ENCODE results near the gene BCL2L13.
"Not testable (repeated sequence)": the region's sequence is repeated elsewhere in the genome, so short reads cannot be mapped to it uniquely, and the experiment has no call there.

The BCL2L13 gene

GRCh38 chr22:17694752-17695151 is 56.2 kb downstream of the BCL2L13 start:
- no peak for DNase-seq

- DNase-seq: no peak
Observed at GRCh38 chr22:17695986-17696385, 57.4 kb downstream of the BCL2L13 start.

- not testable (repeated sequence) for DNase-seq
Observed at GRCh38 chr22:17697196-17697595, 58.6 kb downstream of the BCL2L13 start.

- DNase-seq: not testable (repeated sequence)
Observed at GRCh38 chr22:17698276-17698675, 59.7 kb downstream of the BCL2L13 start.

- DNase-seq: no peak
Observed at GRCh38 chr22:17698948-17699347, 60.4 kb downstream of the BCL2L13 start.

GRCh38 chr22:17699696-17700340 is 61.3 kb downstream of the BCL2L13 start:
- DNase-seq: no peak

- DNase-seq: no peak
Observed at GRCh38 chr22:17700778-17701177, 62.2 kb downstream of the BCL2L13 start.

GRCh38 chr22:17703811-17704210 is 65.3 kb downstream of the BCL2L13 start:
- no peak for DNase-seq

GRCh38 chr22:17705546-17705945 is 67.0 kb downstream of the BCL2L13 start:
- DNase-seq: no peak

GRCh38 chr22:17705951-17706900 is 67.7 kb downstream of the BCL2L13 start:
- no peak for DNase-seq

GRCh38 chr22:17706947-17707346 is 68.4 kb downstream of the BCL2L13 start:
- no peak for DNase-seq

GRCh38 chr22:17707526-17707925 is 69.0 kb downstream of the BCL2L13 start:
- DNase-seq: no peak

GRCh38 chr22:17710023-17710422 is 71.5 kb downstream of the BCL2L13 start:
- no peak for DNase-seq

GRCh38 chr22:17712441-17712840 is 73.9 kb downstream of the BCL2L13 start:
- DNase-seq: no peak

- no peak for DNase-seq
Observed at GRCh38 chr22:17716529-17716928, 78.0 kb downstream of the BCL2L13 start.

GRCh38 chr22:17717708-17718107 is 79.2 kb downstream of the BCL2L13 start:
- no peak for DNase-seq

GRCh38 chr22:17719911-17720310 is 81.4 kb downstream of the BCL2L13 start:
- no peak for DNase-seq

GRCh38 chr22:17724241-17724640 is 85.7 kb downstream of the BCL2L13 start:
- DNase-seq: no peak

GRCh38 chr22:17724678-17725499 is 86.3 kb downstream of the BCL2L13 start:
- no peak for DNase-seq

- no peak for DNase-seq
Observed at GRCh38 chr22:17725500-17725796, 86.9 kb downstream of the BCL2L13 start.

- no peak for DNase-seq
Observed at GRCh38 chr22:17726006-17726927, 87.7 kb downstream of the BCL2L13 start.
